Activated CD4-positive, alpha-beta T cell treated with anti-CD3 and anti-CD28 coated beads for 24 hours (primary cell): ENCODE data around the gene KRT36.

Experiments
- DNase-seq, 2 donors: peaks; one replicate each; pipeline ENCODE4 v3.0.0-alpha.2; 2020; ENCODE audit warnings: low read depth in 2 of 2

KRT36 gene

DNA sequence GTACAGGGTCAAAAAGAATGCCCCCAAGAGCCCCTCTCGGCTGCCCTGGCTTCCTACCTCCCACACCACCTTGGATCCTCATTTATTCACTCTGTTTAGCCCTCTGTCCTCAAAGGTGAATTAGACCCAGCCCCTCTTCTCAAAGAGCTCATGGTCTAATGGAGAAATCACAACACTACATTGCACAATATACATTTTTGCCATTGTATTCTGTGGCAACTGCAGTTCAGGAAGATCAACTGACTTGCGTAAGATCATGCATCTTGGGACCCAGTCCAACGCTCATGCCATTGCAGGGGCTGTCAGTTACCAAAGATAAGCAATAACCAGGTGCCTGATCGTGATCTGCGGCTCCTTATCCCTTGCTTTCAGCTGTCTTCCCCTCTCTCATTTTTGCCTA is 50.3 kb downstream of the KRT36 start:
- DNase-seq = no peak

DNA sequence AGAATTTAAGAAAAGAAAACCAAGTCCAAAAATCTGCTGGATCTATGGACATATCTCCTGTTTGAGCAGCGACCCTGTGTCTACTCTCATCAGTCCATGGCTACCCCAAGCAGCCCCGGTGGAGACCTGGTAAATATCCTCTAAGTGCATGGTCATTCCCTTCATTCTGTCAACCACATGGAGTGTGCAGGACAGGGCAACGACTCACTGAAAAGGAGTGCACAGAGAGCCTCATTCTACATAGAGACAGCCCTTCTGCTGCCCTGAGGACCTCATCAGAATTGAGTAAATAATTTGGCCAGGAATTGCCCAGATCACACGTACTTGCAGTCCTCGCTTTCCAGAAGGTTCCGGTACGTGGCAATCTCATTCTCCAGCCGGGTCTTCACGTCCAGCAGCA is 51.9 kb downstream of the KRT36 start:
- no peak for DNase-seq

GRCh38 chr17:41437254-41437653 is 52.5 kb downstream of the KRT36 start:
- no peak for DNase-seq
